WERI-Rb-1 (cell line): Measurements from ENCODE around the gene PIEZO2.
"Not testable (repeated sequence)": the region's sequence is repeated elsewhere in the genome, so short reads cannot be mapped to it uniquely, and the experiment has no call there.

Experiments used
- DNase-seq: peaks from one replicate; pipeline ENCODE4 v3.0.0-alpha.2; 2020
- H3K27ac ChIP-seq: fragments of 250-450 bp; sonication (Bioruptor Pico); 2 replicates; pipeline ENCODE4 v1.5.1; 2020; ENCODE audit warnings: mild to moderate bottlenecking, moderate library complexity
- H3K27me3 ChIP-seq: fragments of 250-450 bp; sonication (Bioruptor Pico); 2 replicates; pipeline ENCODE4 v1.5.1; 2021; ENCODE audit warnings: mild to moderate bottlenecking, low read depth, moderate library complexity; ENCODE audit not compliant: insufficient read depth, severe bottlenecking
- H3K36me3 ChIP-seq: fragments of 250-450 bp; sonication (Bioruptor Pico); 2 replicates; pipeline ENCODE4 v1.5.1; 2020; ENCODE audit warnings: mild to moderate bottlenecking, moderate library complexity
- H3K4me3 ChIP-seq: 2 replicates; pipeline ENCODE4 v1.5.1; 2011; ENCODE audit warnings: low read depth, mild to moderate bottlenecking, control low read depth, low read length
- H3K9me3 ChIP-seq: fragments of 250-450 bp; sonication (Bioruptor Pico); 2 replicates; pipeline ENCODE4 v1.5.1; 2021; ENCODE audit warnings: mild to moderate bottlenecking, moderate library complexity; ENCODE audit not compliant: severe bottlenecking
- CTCF ChIP-seq: IDR thresholded peaks from 2 replicates; pipeline ENCODE4 v1.5.1; 2011; ENCODE audit warnings: low read depth, mild to moderate bottlenecking, control low read depth, inconsistent platforms, low read length

PIEZO2 gene

DNA sequence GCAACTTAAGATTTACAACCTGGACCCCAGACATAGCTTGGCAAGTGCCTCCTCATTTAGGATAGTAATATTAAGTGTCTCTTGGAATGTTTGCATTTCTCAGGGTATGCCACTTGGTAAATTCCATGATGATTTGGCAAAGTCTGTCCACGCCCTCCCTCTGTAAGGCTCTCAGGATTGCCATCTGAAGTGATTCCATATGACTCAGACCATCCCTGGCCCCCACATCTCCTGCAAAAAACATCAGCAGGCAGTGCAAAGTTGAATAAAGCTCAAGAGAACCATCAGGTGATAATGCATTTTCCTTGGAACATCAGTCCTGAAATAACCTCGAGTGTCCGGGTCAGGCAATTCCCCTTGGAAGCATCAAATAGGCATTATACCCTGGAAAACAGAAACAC lies 27.1 kb upstream of the PIEZO2 start:
- Histone ChIP-seq H3K36me3 (no peaks in the 10 kb centered on the region), H3K27ac (no peak overlapping the region), H3K9me3 (no peaks in the 10 kb centered on the region), H3K27me3 (no peaks in the 10 kb centered on the region), H3K4me3 (no peak overlapping the region)
- TF ChIP-seq CTCF, result no peak
- no peak for DNase-seq

DNA sequence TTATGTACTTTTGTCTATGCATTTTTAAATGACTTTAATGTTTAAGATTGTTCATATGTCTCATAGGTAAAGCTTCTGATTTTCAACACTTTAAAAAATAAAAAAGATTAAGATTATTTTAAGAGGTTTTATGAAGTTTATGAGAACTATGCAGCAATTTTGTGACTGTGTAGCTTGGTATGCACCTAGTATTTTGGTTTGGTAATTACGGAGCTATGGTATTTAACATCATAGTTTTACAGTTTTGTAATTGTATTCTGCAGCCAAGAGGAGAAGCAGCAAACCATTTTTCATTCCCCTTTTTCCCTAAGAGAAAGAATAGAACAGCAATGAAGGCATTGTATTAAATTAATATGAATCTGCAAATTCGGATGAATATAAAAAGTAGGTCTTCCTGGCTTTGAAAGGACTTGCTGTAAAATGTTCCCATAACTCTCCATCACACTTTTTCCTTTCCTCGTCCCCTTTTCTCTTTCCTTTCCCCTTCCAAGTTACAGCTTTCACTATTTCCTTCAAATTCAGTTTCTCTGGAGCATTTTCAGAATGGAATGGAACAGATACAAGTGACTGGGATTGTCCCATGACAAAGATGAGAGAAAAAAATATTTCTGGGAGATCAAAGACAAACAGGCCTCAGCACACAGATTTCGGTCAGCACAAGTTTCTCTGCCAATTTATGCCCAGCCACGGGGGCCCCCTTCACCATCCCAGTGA lies 26.1 kb upstream of the PIEZO2 start:
- Histone ChIP-seq H3K4me3 (no peak overlapping the region), H3K9me3 (no peaks in the 10 kb centered on the region), H3K27me3 (no peaks in the 10 kb centered on the region), H3K27ac (no peak overlapping the region), H3K36me3 (no peaks in the 10 kb centered on the region)
- TF ChIP-seq CTCF, result no peak
- DNase-seq, result no peak

- not testable (repeated sequence) for DNase-seq, H3K4me3 ChIP-seq, H3K27ac ChIP-seq, H3K27me3 ChIP-seq, H3K9me3 ChIP-seq, H3K36me3 ChIP-seq
Observed at GRCh38 chr18:11174179-11174578, 24.8 kb upstream of the PIEZO2 start.

- H3K4me3 ChIP-seq, result no peak overlapping the region
- DNase-seq, result no peak
- no peaks in the 10 kb centered on the region for H3K36me3 ChIP-seq
- peaks cover 2% of the 10 kb centered on the region for H3K27me3 ChIP-seq
- no peak for TF ChIP-seq CTCF
- H3K27ac ChIP-seq, result no peak overlapping the region
- no peaks in the 10 kb centered on the region for H3K9me3 ChIP-seq
Observed at GRCh38 chr18:11167778-11168177, 18.4 kb upstream of the PIEZO2 start.

DNA sequence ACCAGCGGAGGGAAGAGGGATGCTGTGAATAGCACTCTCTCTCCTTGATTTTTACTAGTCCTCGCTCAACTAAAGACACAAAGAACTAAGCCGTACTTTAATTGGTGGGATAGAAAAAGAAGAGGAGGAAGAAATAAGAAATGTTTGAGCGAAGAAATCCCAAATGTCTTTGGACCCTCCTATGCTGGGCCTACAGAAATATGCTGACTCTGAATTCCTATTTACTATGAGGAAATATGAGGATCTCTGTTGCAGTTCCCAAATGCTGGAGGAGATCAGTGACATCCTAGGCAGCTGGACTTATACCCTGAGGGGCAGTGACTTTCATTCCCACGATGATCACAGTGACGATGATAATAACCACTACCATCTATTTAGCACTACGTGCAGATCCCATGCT lies 16.6 kb upstream of the PIEZO2 start:
- peaks cover 2% of the 10 kb centered on the region for H3K27me3 ChIP-seq

GRCh38 chr18:11165138-11165537 lies 15.8 kb upstream of the PIEZO2 start:
- Histone ChIP-seq H3K27me3 (peaks cover 2% of the 10 kb centered on the region), H3K36me3 (no peaks in the 10 kb centered on the region), H3K9me3 (no peaks in the 10 kb centered on the region), H3K4me3 (no peak overlapping the region), H3K27ac (no peak overlapping the region)
- no peak for TF ChIP-seq CTCF
- DNase-seq, result no peak

More for the DNA sequence above, 16.6 kb upstream of the PIEZO2 start:
- no peak for DNase-seq
- Histone ChIP-seq H3K36me3 (no peaks in the 10 kb centered on the region), H3K4me3 (no peak overlapping the region), H3K9me3 (no peaks in the 10 kb centered on the region), H3K27ac (no peak overlapping the region)
- no peak for TF ChIP-seq CTCF
